GM21619 (cell line): ENCODE data around the gene GSTK1.
"Not testable (repeated sequence)": the region's sequence is repeated elsewhere in the genome, so short reads cannot be mapped to it uniquely, and the experiment has no call there.

Experiments
- ATAC-seq: cut with Tn5 transposase; IDR thresholded peaks from one replicate; pipeline ENCODE4 v1.9.1; 2021; ENCODE audit not compliant: unreplicated experiment

Gene GSTK1

DNA sequence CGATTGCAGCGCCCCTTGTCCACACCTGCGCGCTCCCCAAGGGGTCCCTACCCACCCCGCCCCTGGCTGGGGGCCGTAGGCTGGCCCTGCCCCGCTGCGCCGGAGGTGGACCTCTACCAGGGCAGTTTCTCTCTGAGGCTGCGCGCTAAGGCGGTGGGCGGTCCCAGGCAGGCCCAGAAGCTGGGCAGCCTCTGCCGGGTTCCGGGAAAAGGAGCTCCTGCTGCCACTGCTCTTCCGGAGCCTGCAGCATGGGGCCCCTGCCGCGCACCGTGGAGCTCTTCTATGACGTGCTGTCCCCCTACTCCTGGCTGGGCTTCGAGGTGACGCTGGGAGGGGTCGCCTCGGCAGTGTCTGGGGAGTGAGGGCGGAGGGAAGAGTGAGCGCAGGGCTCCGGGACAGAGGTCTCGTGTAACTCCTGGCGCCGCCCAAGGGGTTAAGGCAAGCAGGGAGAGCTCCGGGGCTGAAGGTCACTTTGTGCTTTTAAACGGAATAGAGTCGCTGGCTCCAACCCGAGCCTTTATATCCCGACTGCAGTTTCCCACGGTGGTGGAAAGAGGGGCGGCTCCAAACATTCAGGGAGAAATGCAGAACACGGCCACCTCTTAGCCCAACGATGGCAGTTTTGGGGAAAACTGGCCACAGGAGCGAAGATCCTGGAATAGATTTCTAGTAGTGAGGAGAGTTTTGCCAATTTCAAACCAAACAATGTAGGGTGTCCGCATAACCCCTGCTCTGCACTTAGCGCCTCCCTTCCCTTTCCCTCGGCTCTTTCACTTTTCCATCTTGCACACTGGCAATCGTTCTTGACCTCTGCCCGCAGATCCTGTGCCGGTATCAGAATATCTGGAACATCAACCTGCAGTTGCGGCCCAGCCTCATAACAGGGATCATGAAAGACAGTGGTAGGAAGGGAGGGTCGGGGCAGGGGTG is at the start of gene GSTK1:
TSS of gene GSTK1 (plus strand) at position 176 of the 930 bp plus-strand sequence. CDS start at position 249, 73 bp downstream.
- peak; percentile 97 for ATAC-seq

DNA sequence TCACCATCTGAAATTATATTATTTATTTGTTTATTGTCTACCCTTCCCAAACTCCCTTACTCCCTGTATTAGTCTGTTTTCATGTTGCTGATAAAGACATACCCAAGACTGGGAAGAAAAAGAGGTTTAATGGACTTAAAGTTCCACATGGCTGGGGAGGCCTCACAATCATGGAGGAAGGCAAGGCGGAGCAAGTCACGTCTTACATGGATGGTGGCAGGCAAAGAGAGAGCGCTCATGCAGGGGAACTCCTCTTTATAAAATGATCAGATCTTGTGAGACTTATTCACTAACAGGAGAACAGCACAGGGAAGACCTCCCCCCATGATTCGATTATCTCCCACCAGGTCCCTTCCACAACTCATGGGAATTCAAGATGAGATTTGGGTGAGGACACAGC is 49.8 kb upstream of the GSTK1 start:
- ATAC-seq = not testable (repeated sequence)

DNA sequence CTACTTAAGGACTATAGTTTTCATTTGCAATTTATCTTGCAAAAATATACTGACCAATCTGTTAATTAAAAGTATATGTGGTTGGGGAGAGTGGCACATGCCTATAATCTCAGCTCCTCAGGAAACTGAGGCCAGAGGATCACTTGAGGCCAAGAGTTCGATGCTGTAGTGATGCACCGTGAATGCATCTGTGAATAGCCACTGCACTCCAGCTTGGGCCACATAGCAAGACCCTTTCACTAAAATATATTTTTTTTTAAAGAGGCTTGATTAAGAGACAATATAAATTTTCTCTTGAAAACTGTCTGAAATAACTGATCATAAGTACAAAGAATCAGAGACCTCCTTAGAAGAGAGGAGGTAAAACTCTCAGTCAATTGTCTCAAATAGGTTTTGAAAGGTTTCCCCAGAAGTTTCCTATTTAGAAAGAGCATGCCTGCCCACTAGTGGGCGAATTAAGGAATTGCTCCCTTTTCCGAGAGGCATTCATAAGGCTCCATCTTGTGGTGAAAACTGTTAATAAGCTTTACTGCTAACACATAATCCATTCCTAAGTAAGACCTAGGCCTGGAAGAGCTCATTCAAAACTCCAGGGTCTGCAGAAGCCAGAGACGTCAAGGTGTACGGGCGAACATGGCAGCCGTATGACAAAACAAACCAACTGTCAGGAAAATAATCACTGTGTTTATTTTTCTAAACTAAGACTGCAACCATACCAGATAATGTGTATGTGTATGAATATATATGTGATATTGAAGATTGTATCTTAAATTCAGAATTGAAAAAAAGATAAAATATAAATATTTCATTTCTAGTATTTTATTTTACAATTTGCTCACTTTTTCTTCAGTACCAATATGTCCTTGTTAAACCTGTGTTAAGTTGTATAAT is 48.2 kb upstream of the GSTK1 start:
- peak; percentile 95 for ATAC-seq

DNA sequence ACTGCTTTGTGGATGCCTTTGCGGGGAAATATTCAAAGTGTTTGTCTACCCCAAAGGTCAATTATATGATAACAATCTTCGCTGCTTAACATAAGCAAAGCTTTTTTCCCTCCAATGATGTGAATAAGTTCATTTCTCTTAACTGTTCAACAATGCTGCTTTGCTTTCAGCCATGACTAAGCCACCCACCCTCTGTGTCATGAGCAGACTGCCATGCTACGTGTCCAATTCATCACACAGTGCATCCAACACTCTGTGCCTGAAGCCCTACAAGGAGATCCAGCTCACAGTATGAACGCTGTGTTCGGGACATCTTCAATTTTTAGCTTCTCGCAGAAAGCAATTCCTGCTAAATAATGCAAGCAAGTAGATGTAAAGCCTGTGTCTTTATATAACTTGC is 47.1 kb upstream of the GSTK1 start:
- no peak for ATAC-seq

DNA sequence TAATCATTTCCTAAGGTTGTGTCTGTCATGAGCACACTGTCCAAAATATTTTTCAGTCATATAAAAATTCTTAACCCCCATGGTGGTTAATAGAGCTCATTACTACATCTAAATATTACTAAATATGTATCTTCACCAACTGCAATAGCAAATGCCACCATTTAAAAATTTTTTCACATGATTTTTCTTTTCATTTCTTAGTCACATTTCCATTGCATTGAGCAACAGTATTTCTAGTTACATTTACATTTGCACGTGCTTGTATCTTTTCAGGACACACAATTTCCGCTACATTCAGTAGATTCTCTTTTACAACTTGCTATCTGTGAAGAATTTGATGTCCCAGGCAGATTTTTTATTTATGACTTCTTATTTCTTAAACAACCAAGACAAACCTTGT is 46.6 kb upstream of the GSTK1 start:
- ATAC-seq = no peak

DNA sequence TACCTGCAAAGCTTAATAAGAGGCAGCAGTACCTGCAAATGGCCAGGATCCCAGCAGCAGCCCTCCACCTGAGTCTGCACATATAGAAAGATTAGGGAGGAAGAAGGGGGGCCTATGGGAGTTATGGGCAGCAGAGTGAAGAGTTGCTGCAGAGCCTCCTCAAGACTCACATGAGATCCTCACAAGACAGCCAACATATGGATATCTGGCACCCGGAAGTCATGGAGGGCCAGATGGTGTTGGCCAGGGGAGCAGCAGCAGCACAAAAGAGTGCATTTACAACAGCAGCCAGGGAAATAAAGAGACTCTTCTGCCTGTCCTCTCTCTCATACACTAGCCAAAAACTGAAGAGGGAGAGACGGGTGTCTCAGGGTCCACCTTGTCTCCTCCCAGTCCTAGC is 45.4 kb upstream of the GSTK1 start:
- no peak for ATAC-seq

DNA sequence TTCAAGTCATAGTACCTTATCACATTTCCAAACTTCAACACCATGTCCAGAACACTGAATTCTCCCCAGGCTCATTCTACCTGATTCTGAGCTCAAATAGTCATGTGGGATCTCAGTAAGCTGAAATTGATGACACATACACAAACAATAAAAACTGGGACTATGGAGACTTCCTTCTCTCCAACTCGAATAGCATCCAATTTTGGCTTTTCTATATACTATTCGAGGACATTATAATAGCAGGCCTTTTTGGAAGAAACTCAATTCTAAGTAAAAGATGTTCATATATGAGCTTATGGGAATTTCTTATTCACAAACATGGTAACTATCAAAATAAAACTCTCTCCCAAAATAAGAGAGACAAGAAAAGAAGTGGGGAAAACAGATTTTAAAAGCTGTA is 42.0 kb upstream of the GSTK1 start:
- ATAC-seq = no peak

DNA sequence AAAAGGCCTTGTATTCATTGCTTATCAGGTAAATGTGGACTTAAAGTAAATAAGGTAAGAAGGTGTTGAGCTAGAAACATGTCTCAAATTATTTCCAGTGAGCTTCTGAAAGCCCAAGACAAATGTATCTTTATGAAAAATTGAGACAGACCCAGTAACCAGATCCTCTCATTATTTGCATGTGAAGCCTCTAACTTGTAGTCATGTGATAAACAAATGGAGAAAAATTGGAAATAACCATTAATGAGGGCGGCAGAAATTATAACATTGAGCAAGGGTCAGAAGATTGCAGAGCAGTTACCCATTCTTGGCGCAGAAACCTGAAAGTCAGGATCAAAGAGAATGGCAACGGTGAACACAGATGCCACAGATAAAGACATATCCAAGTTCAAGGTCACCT is 41.5 kb upstream of the GSTK1 start, which contains the start of gene TAS2R40:
TSS of gene TAS2R40 (plus strand) at position 301 of the 400 bp plus-strand sequence. CDS start at position 343, 42 bp downstream.
- no peak for ATAC-seq

DNA sequence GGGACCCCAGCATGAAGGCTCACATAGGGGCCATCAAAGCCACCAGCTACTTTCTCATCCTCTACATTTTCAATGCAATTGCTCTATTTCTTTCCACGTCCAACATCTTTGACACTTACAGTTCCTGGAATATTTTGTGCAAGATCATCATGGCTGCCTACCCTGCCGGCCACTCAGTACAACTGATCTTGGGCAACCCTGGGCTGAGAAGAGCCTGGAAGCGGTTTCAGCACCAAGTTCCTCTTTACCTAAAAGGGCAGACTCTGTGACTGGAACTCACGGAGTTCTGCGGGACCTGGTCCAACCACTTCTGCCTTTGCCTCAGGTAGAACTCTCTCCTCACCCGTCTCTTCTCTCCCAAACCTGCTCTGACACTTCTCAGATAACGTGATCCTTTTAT is 40.5 kb upstream of the GSTK1 start:
- no peak for ATAC-seq

DNA sequence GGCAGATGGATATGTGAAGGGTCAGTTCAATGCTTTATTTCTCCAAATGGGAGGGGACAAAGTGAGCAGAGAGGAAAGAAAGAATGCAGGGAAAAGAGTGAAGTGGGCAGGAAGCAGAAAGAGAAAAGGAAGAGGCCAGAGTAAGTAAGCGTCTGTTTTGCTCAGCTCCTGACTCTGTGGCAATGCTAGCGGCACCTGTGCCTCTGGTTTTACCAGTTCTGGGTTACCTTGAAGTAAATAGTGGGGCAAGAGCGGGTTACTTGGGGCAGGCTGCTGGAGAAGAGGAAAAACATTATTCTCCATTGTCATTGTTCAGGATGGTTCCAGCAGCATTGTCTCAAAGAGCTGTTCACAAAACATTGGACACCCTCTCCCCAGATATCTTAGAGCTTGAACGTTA is 39.5 kb upstream of the GSTK1 start:
- no peak for ATAC-seq

DNA sequence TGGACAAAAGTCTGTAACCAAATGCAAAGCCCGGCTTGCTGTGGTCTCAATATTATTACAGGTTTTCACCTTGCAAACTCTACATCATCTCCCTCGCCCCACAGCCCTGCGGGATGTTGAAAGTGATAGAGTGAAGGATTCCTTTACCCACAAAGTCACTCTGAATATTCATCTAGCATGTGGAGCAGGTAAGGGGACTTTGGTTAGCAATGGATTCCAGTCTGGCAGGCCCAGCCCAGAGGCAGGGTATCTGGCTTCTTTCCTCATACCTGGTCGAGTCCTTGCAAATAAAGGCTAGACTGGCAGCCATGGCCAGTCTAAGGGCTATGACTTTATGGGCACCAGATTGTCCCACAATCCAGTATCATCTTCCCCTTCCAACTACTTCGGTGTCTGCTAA is 38.2 kb upstream of the GSTK1 start:
- ATAC-seq = no peak

DNA sequence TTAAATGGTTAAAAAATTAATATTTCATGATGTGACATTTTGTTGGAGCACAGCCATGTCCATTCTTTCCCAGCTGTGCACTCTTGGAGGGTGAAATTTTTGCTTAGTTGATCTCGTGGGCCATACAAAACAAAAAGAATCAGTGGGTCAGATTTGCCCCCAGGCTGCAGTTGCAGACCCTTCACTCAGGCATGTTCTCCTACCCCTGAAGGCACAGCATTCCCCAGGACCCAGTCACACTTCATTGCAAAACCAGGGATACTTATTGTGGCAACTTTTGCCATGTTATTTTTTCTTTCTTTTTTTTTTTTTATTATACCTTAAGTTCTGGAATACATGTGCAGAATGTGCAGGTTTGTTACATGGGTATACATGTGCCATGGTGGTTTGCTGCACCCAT is 35.4 kb upstream of the GSTK1 start:
- ATAC-seq = no peak

DNA sequence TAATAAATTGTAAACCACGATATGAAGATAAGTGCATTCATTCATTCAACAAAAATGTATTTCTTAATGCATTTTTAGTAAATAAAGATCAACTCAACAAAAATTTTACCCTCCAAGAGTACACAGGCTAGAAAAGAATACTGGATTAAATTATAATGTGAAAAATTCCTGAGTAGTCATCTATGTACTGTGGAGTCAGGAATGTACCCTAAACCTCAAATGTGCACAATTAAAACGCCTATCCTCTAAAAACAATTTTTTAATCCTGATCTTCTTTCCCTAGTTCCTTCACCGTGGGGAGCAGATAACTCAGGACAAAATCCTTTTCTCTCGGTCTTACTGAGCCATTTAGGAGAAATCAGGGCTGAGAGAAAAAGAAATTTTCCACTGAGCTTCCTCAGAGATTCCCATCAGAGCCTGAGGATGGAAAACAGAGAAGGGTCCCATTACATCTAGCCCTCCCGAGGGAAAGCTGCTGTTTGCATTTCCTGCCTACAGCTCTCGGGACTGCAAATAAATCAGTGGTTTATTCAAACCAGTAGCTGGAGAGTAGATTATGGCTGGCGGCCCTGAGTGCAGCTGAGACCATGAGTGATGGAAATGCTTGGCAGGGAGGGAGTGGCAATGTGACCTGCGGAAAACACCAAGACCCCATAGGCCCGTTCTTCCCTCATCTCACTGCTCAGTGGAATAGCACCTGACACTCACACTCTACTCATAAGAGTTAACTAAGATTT is 34.0 kb upstream of the GSTK1 start:
- ATAC-seq = no peak

DNA sequence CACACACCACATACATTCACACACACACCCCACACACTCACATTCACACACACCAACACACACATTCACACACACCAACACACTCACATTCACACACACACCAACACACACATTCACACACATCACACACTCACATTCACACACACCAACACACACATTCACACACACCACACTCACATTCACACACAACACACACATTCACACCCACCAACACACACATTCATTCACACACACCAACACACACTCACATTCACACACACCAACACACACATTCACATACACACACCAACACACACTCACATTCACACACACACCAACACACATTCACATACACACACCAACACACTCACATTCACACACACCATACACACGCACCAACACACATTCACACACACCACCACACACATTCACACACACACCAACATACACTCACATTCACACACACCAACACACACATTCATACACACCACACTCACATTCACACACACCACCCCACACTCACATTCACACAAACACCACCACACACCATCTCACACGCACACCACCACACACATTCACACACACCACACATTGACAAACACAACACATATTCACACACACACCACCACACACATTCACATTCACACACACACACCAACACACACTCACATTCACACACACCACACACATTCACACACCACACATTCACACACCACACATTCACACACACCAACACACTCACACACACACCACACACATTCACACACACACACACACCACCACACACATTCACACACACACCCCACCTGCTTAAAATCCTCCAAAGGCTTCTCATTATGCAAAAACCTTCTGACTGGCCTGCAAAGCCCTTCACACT is 32.4 kb upstream of the GSTK1 start:
- no peak for ATAC-seq

DNA sequence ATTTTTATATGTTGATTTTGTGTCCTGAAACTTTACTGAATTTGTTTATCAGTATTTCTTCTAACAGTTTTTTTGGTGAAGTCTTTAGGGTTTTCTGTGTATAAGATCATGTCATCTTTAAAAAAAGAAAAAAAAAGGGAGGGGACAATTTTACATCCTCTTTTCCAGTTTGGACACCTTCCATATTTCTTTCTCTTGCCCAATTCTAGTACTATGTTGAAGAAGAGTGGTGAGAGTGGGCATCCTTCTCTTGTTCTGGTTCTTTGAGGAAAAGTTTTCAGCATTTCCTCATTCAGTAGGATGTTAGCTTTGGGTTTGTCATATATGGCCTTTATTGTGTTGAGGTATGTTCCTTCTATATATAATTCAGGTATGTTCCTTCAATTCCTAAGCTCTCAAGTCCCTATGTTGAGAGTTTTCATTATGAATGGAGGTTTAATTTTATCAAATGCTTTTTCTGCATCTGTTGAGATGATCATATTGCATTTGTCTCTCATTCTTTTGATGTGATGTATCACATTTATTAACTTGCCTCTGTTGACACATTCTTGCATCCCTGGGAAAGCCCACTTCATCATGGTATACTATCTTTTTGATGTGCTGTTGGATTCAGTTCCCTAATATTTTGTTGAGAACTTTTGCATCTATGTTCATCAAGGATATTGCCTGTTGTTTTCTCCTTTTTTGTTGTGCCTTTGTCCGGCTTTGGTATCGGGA is 29.3 kb upstream of the GSTK1 start:
- ATAC-seq = no peak

DNA sequence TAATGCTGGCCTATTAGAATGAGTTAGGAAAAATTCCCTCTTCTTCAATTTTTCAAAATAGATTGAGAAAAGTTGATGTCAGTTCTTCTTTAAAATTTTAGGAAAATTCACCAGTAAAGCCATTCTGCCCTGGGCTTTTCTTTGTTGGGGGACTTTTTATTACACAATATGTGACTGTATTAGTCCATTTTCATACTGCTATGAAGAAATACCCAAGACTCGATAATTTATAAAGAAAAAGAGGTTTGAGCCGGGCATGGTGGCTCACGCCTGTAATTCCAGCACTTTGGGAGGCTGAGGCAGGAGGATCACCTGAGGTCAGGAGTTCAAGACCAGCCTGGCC is 28.7 kb upstream of the GSTK1 start:
- no peak for ATAC-seq

DNA sequence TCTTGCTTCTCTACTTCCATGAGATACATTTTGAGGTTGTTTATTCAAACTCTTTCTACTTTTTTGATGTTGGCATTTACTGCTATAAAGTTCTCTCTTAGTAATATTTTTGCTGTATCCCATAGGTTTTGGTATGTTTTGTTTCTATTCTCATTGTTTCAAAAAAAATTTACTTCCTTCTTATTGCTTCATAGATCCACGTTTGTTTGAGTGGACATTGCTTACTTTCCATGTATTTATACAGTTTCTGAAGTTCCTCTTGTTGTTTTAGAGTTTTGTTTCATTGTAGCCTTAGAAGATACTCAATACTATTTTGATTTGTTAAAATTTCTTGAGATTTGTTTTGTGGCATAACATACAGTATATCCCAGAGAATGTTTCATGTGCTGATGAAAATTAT is 27.7 kb upstream of the GSTK1 start:
- ATAC-seq = no peak

DNA sequence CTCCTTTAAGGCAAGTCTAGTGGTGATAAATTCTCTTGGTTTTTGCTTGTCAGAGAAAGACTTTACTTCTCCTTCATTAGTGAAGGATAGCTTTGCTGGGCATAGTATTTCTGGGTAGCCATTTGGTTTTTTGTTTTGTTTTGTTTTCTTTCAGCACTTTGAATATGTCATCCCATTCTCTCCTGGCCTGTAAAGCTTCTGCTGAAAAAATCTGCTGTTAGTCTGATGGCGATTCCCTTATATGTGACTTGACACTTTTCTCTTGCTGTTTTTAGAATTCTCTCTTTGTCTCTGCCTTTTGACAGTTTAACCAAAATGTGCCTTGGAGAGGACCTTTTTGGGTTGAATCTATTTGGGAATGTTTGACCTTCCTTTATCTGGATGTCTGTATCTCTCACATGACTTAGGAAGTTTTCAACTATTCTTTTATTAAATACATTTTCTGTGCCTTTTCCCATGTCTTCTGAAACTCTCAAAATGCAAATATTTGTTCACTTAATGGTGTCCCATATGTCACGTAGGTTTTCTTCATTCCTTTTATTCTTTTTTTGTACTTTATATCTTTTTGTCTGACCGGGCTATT is 26.7 kb upstream of the GSTK1 start:
- ATAC-seq = no peak

DNA sequence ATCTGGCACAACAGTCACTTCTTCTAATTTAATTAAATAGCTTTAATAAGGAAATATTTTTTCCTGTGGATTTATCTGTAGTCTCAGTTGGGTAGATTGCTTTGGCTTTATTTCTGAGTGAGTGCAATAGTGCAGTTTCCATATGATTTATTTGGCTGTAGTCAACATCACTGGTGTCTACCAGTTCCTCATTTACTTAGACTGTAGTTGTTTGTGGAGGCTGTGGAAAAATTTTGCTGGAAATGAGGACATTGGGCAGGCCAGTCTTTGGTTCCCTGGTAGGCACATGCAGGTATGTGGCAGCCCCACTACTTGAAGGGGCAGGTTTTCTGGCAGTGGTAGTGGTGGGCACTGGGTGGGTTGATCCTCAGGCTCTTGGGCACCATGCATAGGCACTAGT is 25.9 kb upstream of the GSTK1 start:
- ATAC-seq = no peak
